Loucy (cell line): ENCODE results near the gene ADIPOR2.

Experiments
- H2AFZ ChIP-seq: fragments of 200-600 bp; sonication (generic); 2 replicates; pipeline ENCODE4 v1.6.0; 2016; ENCODE audit warnings: antibody characterized with exemption, mild to moderate bottlenecking, low read length, moderate library complexity
- H3F3A ChIP-seq: fragments of 200-600 bp; 2 replicates; pipeline ENCODE4 v1.6.0; 2016; ENCODE audit warnings: antibody characterized with exemption, low read depth, mild to moderate bottlenecking
- H3K27me3 ChIP-seq: fragments of 200-600 bp; sonication (generic); 2 replicates; pipeline ENCODE4 v1.6.1; 2014; ENCODE audit warnings: low read length, mild to moderate bottlenecking; ENCODE audit not compliant: insufficient read depth, poor library complexity, severe bottlenecking
- H3K36me3 ChIP-seq: fragments of 200-600 bp; sonication (generic); 2 replicates; pipeline ENCODE4 v1.6.1; 2016; ENCODE audit warnings: low read length; ENCODE audit not compliant: insufficient read depth
- H3K4me1 ChIP-seq: fragments of 200-600 bp; sonication (generic); 2 replicates; pipeline ENCODE4 v1.5.1; 2014; ENCODE audit warnings: low read length, mild to moderate bottlenecking; ENCODE audit not compliant: insufficient read depth, poor library complexity, severe bottlenecking
- H3K4me2 ChIP-seq: fragments of 200-600 bp; sonication (generic); 2 replicates; pipeline ENCODE4 v1.6.0; 2014; ENCODE audit warnings: antibody characterized with exemption, low read length, low read depth, mild to moderate bottlenecking; ENCODE audit not compliant: poor library complexity, severe bottlenecking
- H3K4me3 ChIP-seq: fragments of 200-600 bp; sonication (generic); 2 replicates; pipeline ENCODE4 v1.5.1; 2014; ENCODE audit warnings: low read length, mild to moderate bottlenecking, mixed read lengths; ENCODE audit not compliant: poor library complexity, severe bottlenecking
- H3K79me2 ChIP-seq: fragments of 200-600 bp; sonication (generic); 2 replicates; pipeline ENCODE4 v1.6.1; 2014; ENCODE audit warnings: low read length; ENCODE audit not compliant: insufficient read depth
- H3K9ac ChIP-seq: fragments of 200-600 bp; sonication (generic); 2 replicates; pipeline ENCODE4 v1.6.0; 2014; ENCODE audit warnings: mild to moderate bottlenecking, low read depth, low read length, moderate library complexity; ENCODE audit not compliant: poor library complexity, severe bottlenecking
- H3K9me2 ChIP-seq: fragments of 200-600 bp; sonication (generic); replicated peaks from 2 replicates; pipeline ENCODE4 v1.6.1; 2016; ENCODE audit warnings: low read depth, low read length, mixed read lengths
- H3K9me3 ChIP-seq: fragments of 200-600 bp; sonication (generic); 2 replicates; pipeline ENCODE4 v1.6.1; 2014; ENCODE audit warnings: mild to moderate bottlenecking, antibody characterized with exemption, low read length, low read depth; ENCODE audit not compliant: insufficient read depth
- H4K20me1 ChIP-seq: fragments of 200-600 bp; sonication (generic); 2 replicates; pipeline ENCODE4 v1.6.0; 2014; ENCODE audit warnings: antibody characterized with exemption, low read length, mild to moderate bottlenecking; ENCODE audit not compliant: insufficient read depth, poor library complexity, severe bottlenecking
- CTCF ChIP-seq: fragments of 200-600 bp; sonication (generic); conservative IDR thresholded peaks from 2 replicates; pipeline ENCODE4 v1.5.1; 2014; ENCODE audit warnings: mild to moderate bottlenecking, antibody characterized with exemption, low read length
- EZH2phosphoT487 ChIP-seq: fragments of 200-600 bp; IDR thresholded peaks from 2 replicates; pipeline ENCODE4 v1.6.1; 2018; ENCODE audit warnings: antibody characterized with exemption, mild to moderate bottlenecking, moderate library complexity, borderline replicate concordance

The ADIPOR2 gene, protein sequence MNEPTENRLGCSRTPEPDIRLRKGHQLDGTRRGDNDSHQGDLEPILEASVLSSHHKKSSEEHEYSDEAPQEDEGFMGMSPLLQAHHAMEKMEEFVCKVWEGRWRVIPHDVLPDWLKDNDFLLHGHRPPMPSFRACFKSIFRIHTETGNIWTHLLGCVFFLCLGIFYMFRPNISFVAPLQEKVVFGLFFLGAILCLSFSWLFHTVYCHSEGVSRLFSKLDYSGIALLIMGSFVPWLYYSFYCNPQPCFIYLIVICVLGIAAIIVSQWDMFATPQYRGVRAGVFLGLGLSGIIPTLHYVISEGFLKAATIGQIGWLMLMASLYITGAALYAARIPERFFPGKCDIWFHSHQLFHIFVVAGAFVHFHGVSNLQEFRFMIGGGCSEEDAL

DNA sequence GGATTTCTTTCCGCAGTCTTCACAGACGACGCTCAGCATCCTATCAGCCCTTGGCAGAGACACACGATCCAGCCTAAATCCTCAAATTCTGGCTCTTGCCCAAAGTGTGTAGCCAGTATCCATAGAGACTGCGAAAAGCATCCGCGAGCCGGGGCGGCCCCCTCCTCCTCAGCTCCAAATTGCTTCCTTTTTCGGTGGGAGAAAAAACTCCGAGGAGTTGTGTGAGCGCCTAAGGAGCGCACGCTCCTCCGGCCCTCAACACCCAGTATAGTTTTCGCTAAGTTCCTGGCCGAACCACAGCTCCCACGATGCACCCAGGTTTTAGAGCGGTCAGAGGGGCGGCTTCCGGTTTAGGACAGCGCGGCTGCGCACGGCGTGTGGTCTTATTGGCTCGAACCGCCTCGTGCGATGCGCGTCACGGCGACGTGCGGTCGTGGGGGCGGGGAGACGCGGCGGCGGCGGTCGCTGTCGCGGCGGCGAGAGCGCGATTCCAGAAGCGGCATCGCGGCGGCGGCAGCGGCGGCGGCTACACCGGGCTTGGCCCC is at the start of gene ADIPOR2:
Gene ADIPOR2 (plus strand): TSS at position 493 of the 545 bp plus-strand sequence. CDS start 63,274 bp downstream, outside the sequence.
- Histone ChIP-seq H4K20me1 (peaks cover 41% of the 10 kb centered on the region), H3K4me2 (peak within 1 kb of the TSS; percentile 98), H3K79me2 (peaks cover 51% of the 10 kb centered on the region), H3K4me1 (peaks cover 30% of the 10 kb centered on the region), H3K9me2 (no peaks in the 10 kb centered on the region), H3K27me3 (no peaks in the 10 kb centered on the region), H3K4me3 (peak within 1 kb of the TSS; percentile 90), H3F3A (0 out of 2 replicates have a peak, but pooled peaks cover 2% of the 10 kb centered on the region), H3K9me3 (no peaks in the 10 kb centered on the region), H3K9ac (peak within 1 kb of the TSS; percentile 88), H3K36me3 (no peaks in the 10 kb centered on the region), H2AFZ (peak within 1 kb of the TSS; percentile 98)
- TF ChIP-seq EZH2phosphoT487: no peak
- no peak for TF ChIP-seq CTCF

DNA sequence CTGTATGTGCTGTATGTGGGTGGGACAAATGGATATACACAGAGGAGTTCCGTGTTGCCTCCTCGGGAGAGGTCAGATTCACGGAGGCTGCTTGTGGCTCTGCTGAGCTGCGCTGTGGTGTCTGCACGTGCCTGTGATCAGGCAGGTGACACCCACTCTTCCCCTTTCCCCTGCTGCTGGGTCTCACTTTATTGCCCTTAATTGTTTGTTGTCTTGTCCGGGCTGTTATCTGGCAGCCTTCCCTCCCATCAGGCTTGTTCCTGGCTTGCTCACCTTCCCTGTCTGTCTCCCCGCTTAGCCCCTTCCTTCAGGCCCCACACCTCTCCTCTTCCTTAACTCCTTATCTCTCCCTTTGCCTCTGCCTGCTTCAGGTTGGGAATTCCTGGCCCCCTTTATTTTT is 48.4 kb upstream of the ADIPOR2 start:
- no peaks in the 10 kb centered on the region for H3K9me2 ChIP-seq
- H3F3A ChIP-seq: no peaks in the 10 kb centered on the region
- H4K20me1 ChIP-seq: no peaks in the 10 kb centered on the region
- no peak overlapping the region for H3K4me2 ChIP-seq
- TF ChIP-seq EZH2phosphoT487 (no peak), CTCF (no peak)
- no peaks in the 10 kb centered on the region for H3K27me3 ChIP-seq
- no peak overlapping the region for H3K9ac ChIP-seq
- no peaks in the 10 kb centered on the region for H3K9me3 ChIP-seq
- H3K36me3 ChIP-seq: no peaks in the 10 kb centered on the region
- no peaks in the 10 kb centered on the region for H3K79me2 ChIP-seq
- no peak overlapping the region for H3K4me3 ChIP-seq
- no peak overlapping the region for H2AFZ ChIP-seq
- peaks cover 16% of the 10 kb centered on the region for H3K4me1 ChIP-seq

DNA sequence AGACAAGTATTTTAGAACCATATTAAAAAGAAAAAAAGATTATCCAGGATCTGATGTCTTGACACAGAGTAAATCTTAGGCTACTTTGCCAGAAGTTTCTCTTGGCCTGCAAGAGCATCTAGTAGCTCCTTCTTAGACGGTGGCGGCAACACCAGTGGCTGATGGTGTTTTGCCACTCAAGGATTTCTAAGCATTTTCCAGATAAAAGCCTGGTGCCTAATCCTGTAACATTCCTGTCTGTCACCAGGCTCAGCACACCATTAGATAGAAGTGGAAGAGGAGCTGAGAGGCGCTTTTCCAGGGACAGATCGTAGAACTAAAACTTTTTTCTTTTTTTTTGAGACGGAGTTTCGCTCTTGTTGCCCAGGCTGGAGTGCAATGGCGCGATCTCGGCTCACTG is 47.8 kb upstream of the ADIPOR2 start:
- H3K27me3 ChIP-seq: no peaks in the 10 kb centered on the region
- no peak for TF ChIP-seq CTCF
- TF ChIP-seq EZH2phosphoT487: no peak
- H3K4me2 ChIP-seq: no peak overlapping the region

More for the DNA sequence above, 47.8 kb upstream of the ADIPOR2 start:
- Histone ChIP-seq H2AFZ (no peak overlapping the region), H3K4me3 (no peak overlapping the region), H3K9me2 (no peaks in the 10 kb centered on the region), H3K4me1 (peaks cover 22% of the 10 kb centered on the region), H3K79me2 (no peaks in the 10 kb centered on the region), H4K20me1 (no peaks in the 10 kb centered on the region), H3K36me3 (no peaks in the 10 kb centered on the region), H3K9ac (no peak overlapping the region), H3K9me3 (no peaks in the 10 kb centered on the region), H3F3A (no peaks in the 10 kb centered on the region)
